Stimulated activated naive CD8-positive, alpha-beta T cell treated with anti-CD3 and anti-CD28 coated beads, Interleukin-15, Interleukin-2, amounts not matched to agents 100 U/mL and 50 U/mL, for 24 hours (primary cell): ENCODE results near the gene CPNE7.
"Not testable (repeated sequence)": the region's sequence is repeated elsewhere in the genome, so short reads cannot be mapped to it uniquely, and the experiment has no call there.

Source experiments
- ATAC-seq: fragments of 150-1000 bp; cut with Tn5 transposase; one replicate; pipeline ENCODE4 v1.10.0; 2021
- DNase-seq: peaks from one replicate; pipeline ENCODE4 v3.0.0; 2021

CPNE7 gene

GRCh38 chr16:89583197-89583894 lies 7.8 kb downstream of the CPNE7 start:
- ATAC-seq (no peak), DNase-seq (no peak)

- ATAC-seq: peak; percentile 42
Observed at GRCh38 chr16:89583895-89584644, 8.5 kb downstream of the CPNE7 start.

GRCh38 chr16:89584768-89585549 lies 9.4 kb downstream of the CPNE7 start:
- DNase-seq: no peak
- no peak for ATAC-seq

More at GRCh38 chr16:89583895-89584644, 8.5 kb downstream of the CPNE7 start:
- DNase-seq: no peak

- DNase-seq (no peak), ATAC-seq (no peak)
Observed at GRCh38 chr16:89586218-89586617, 10.7 kb downstream of the CPNE7 start.

GRCh38 chr16:89586853-89587252 lies 11.3 kb downstream of the CPNE7 start:
- no peak for DNase-seq
- no peak for ATAC-seq

- not testable (repeated sequence) for DNase-seq, ATAC-seq
Observed at GRCh38 chr16:89587676-89588075, 12.1 kb downstream of the CPNE7 start.

GRCh38 chr16:89588413-89589109 lies 13.0 kb downstream of the CPNE7 start:
- ATAC-seq (no peak), DNase-seq (no peak)

- DNase-seq: no peak
- no peak for ATAC-seq
Observed at GRCh38 chr16:89589241-89589926, 13.8 kb downstream of the CPNE7 start.

- no peak for ATAC-seq
Observed at GRCh38 chr16:89593841-89594240, 18.3 kb downstream of the CPNE7 start.

GRCh38 chr16:89595330-89596060 lies 19.9 kb downstream of the CPNE7 start:
- ATAC-seq (no peak), DNase-seq (no peak)

More at GRCh38 chr16:89593841-89594240, 18.3 kb downstream of the CPNE7 start:
- peak; percentile 9 for DNase-seq

- ATAC-seq: no peak
- DNase-seq: no peak
Observed at GRCh38 chr16:89596061-89596689, 20.6 kb downstream of the CPNE7 start.

GRCh38 chr16:89596957-89597649 lies 21.5 kb downstream of the CPNE7 start:
- no peak for ATAC-seq
- DNase-seq: no peak

- DNase-seq (no peak), ATAC-seq (no peak)
Observed at GRCh38 chr16:89598199-89598598, 22.6 kb downstream of the CPNE7 start.

GRCh38 chr16:89599451-89599858 lies 23.9 kb downstream of the CPNE7 start:
- ATAC-seq (peak; percentile 30), DNase-seq (peak; percentile 62)

- ATAC-seq: no peak
- no peak for DNase-seq
Observed at GRCh38 chr16:89599902-89600301, 24.3 kb downstream of the CPNE7 start.

GRCh38 chr16:89600427-89600826 lies 24.9 kb downstream of the CPNE7 start:
- ATAC-seq: no peak
- no peak for DNase-seq

GRCh38 chr16:89600956-89601355 lies 25.4 kb downstream of the CPNE7 start:
- ATAC-seq (no peak), DNase-seq (no peak)

- ATAC-seq: no peak
- no peak for DNase-seq
Observed at GRCh38 chr16:89601906-89602272, 26.3 kb downstream of the CPNE7 start.

- peak; percentile 91 for ATAC-seq
- DNase-seq: peak; percentile 75
Observed at GRCh38 chr16:89602273-89602951, 26.9 kb downstream of the CPNE7 start.
